Fibroblast of pulmonary artery (primary cell): ENCODE results near the gene EPHB1.
"Not testable (repeated sequence)": the region's sequence is repeated elsewhere in the genome, so short reads cannot be mapped to it uniquely, and the experiment has no call there.

Experiments used
- DNase-seq: peaks from one replicate; pipeline ENCODE4 v3.0.0-alpha.2; 2010; ENCODE audit warnings: low read depth
- H3K4me3 ChIP-seq: replicated peaks from 2 replicates; pipeline ENCODE4 v1.5.1; 2011; ENCODE audit warnings: low read depth, mild to moderate bottlenecking, control low read depth, low read length, moderate library complexity
- CTCF ChIP-seq: IDR thresholded peaks from 2 replicates; pipeline ENCODE4 v1.5.1; 2011; ENCODE audit warnings: mild to moderate bottlenecking, control low read depth, low read length, inconsistent platforms; ENCODE audit errors: missing control alignments

Gene EPHB1

DNA sequence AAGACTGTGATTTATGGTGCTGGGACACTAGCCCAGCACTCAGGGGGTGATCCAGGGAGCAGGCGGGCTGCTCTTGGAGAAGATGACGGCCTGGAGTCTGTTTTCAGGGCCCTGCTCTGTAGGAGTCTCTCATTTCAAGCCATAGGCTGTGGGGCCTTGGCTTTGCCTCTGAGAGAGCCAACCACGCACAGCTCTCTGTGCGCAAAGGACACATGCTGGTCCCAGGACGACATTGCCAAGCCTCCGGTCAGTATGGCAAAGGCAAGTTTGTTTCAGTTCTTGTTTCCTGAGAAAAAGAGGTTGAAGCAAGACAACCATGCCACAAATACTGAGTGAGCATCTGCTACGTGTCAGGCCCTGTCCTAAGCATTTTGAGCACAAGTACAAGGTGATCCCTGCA, 197.1 kb downstream of the EPHB1 start:
- TF ChIP-seq CTCF, result no peak
- DNase-seq, result no peak
- H3K4me3 ChIP-seq, result no peak overlapping the region

GRCh38 chr3:134992586-134992985, 197.5 kb downstream of the EPHB1 start:
- no peak for DNase-seq
- no peak overlapping the region for H3K4me3 ChIP-seq
- TF ChIP-seq CTCF, result no peak

- DNase-seq, result no peak
- no peak for TF ChIP-seq CTCF
- H3K4me3 ChIP-seq, result no peak overlapping the region
Measured at GRCh38 chr3:134993011-134993410, 198.0 kb downstream of the EPHB1 start.

DNA sequence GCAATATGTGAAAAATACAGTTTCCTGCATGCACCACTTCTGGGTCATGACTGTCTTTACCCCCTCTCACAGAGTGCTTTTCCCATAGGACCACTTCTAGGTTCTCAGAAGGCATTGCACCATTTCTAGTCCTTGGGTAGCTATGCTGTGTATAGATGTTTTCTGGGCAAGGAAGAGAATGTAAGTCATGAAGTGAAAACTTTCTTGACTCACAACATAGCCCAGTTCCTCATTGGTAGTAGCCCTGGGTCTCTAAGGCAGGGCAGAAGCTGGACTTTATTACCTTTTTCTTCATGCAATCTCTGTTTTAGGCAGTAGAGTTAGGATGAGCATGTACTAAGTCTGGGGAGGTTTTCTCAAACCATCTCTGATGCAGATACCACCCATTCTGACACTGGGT, 203.1 kb downstream of the EPHB1 start:
- no peak for DNase-seq
- H3K4me3 ChIP-seq, result no peak overlapping the region
- no peak for TF ChIP-seq CTCF

- H3K4me3 ChIP-seq, result no peak overlapping the region
- DNase-seq, result no peak
- TF ChIP-seq CTCF, result no peak
Measured at GRCh38 chr3:134998855-134999254, 203.8 kb downstream of the EPHB1 start.

- no peak for TF ChIP-seq CTCF
- no peak for DNase-seq
- H3K4me3 ChIP-seq, result no peak overlapping the region
Measured at GRCh38 chr3:135000465-135000864, 205.4 kb downstream of the EPHB1 start.

DNA sequence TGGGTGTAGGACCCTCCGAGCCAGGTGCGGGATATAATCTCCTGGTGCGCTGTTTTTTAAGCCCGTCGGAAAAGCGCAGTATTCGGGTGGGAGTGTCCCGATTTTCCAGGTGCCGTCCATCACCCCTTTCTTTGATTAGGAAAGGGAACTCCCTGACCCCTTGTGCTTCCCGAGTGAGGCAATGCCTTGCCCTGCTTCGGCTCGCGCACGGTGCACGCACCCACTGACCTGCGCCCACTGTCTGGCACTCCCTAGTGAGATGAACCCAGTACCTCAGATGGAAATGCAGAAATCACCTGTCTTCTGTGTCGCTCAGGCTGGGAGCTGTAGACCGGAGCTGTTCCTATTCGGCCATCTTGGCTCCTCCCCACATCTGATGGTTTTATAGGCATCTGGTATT, 210.6 kb downstream of the EPHB1 start:
- DNase-seq, H3K4me3 ChIP-seq: not testable (repeated sequence)

DNA sequence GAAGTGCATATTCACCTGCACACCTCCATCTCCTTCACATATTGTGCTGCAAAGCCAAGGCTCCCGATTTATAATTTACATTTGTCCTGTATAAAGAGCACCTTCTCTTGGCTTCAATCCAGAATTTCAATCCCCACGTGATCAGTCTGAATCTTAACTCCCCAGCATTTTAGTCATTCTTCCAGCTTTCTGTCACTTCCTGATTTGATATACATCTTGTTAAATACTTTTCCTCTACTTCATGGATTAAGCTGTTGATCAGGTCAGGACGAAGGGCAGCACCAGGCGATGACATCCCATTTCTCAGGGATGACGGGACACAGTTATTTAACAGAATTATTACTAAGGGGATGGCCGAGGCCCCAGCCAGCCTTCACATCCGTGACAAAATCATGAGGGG, 212.5 kb downstream of the EPHB1 start:
- no peak for TF ChIP-seq CTCF
- DNase-seq, result no peak
- H3K4me3 ChIP-seq, result no peak overlapping the region
